HepG2 (cell line): Measurements from ENCODE around the gene CBFA2T2. TPM values are rescaled to one million over a fixed set of nuclear protein-coding genes. Genes with fewer than 3 reads are reported as not detected.
A peak's percentile ranks its signal among the peaks of the same experiment; 100 is the strongest.

Experiments used
- ATAC-seq: fragments of 200-7000 bp; cut with Tn5 transposase; 3 replicates; pipeline ENCODE4 v1.9.1; 2020; ENCODE audit warnings: mild to moderate bottlenecking, moderate library complexity
- BruUV-seq: library from RNA; stranded (reverse); fragments of 400-500 nt; replicated peaks from 2 replicates; lab custom pipeline; 2021; lab: Mats Ljungman, UMichigan
- CTCF ChIA-PET: fragments of 300-600 bp; formaldehyde crosslinking; extraction: SDS; loops from one replicate; lab custom pipeline; 2021; ENCODE audit warnings: low total read pairs, inconsistent platforms, low intra/inter-chr PET ratio; lab: Yijun Ruan, JAX
- POLR2A ChIA-PET: fragments of 350-600 bp; sonication (Branson Sonifier 250); formaldehyde crosslinking; loops from one replicate; lab custom pipeline; 2020; ENCODE audit warnings: antibody characterized with exemption, inconsistent platforms; lab: Yijun Ruan, JAX
- DNase-seq: peaks from one replicate; pipeline ENCODE4 v3.0.0-alpha.2; 2015; ENCODE audit warnings: low spot score
- FAIRE-seq: peaks from 3 replicates; lab custom pipeline; 2011; peaks lifted over from hg19 to GRCh38; lab: Jason Lieb, UNC
- H2AFZ ChIP-seq: one replicate; pipeline ENCODE4 v1.6.1; 2011; ENCODE audit warnings: low read length, inconsistent platforms
- H3K27ac ChIP-seq: fragments of 300-600 bp; 3 replicates; pipeline ENCODE4 v1.8.0; 2011; ENCODE audit warnings: mixed run types, mild to moderate bottlenecking, mixed read lengths, low read length, inconsistent platforms; ENCODE audit not compliant: insufficient read depth; ENCODE audit errors: extremely low read length
- H3K27me3 ChIP-seq, 2 experiments: fragments of 200-600 bp in 1 of 2; 2 replicates in 1 of 2; 3 replicates in 1 of 2; pipeline versions ENCODE4 v1.6.0 to v1.8.0; 2011; ENCODE audit warnings: low read length in 2 of 2, mild to moderate bottlenecking in 2 of 2, moderate library complexity in 2 of 2, inconsistent platforms in 1 of 2; ENCODE audit not compliant: insufficient read depth in 2 of 2, control insufficient read depth in 1 of 2
- H3K36me3 ChIP-seq, 2 experiments: fragments of 200-600 bp in 1 of 2; replicated peaks in 1 of 2; 2 replicates in 1 of 2; 3 replicates in 1 of 2; pipeline versions ENCODE4 v1.5.1 to v1.8.0; 2011; ENCODE audit warnings: low read length in 2 of 2, inconsistent platforms in 1 of 2; ENCODE audit not compliant: insufficient read depth in 2 of 2, control insufficient read depth in 1 of 2
- H3K4me1 ChIP-seq: 2 replicates; pipeline ENCODE4 v1.5.1; 2012; ENCODE audit warnings: low read length, inconsistent platforms; ENCODE audit not compliant: insufficient read depth
- H3K4me2 ChIP-seq: 2 replicates; pipeline ENCODE4 v1.6.0; 2011; ENCODE audit warnings: low read depth, low read length, inconsistent platforms
- H3K4me3 ChIP-seq, 3 experiments: fragments of 200-600 bp in 1 of 3; sonication (generic), shearing (Covaris generic) in 1 of 3; replicated peaks in 1 of 3; 2 replicates each; pipeline ENCODE4 v1.5.1; 2011 to 2016; ENCODE audit warnings: low read length in 3 of 3, inconsistent platforms in 2 of 3, low read depth in 2 of 3, mild to moderate bottlenecking in 2 of 3, control low read depth in 1 of 3, mixed read lengths in 1 of 3; ENCODE audit not compliant: insufficient read depth in 1 of 3
- H3K79me2 ChIP-seq: one replicate; pipeline ENCODE4 v1.6.1; 2011; ENCODE audit warnings: low read length, inconsistent platforms; ENCODE audit not compliant: insufficient read depth
- H3K9ac ChIP-seq: 2 replicates; pipeline ENCODE4 v1.6.0; 2011; ENCODE audit warnings: mild to moderate bottlenecking, low read depth, low read length, inconsistent platforms; ENCODE audit not compliant: insufficient read depth
- H3K9me3 ChIP-seq: 2 replicates; pipeline ENCODE4 v1.5.1; 2012; ENCODE audit warnings: mild to moderate bottlenecking, low read length
- H4K20me1 ChIP-seq: 2 replicates; pipeline ENCODE4 v1.6.0; 2011; ENCODE audit warnings: inconsistent platforms, mild to moderate bottlenecking, low read length, moderate library complexity; ENCODE audit not compliant: insufficient read depth
- AGO2 ChIP-seq: fragments of 200-400 bp; formaldehyde crosslinking; optimal IDR thresholded peaks from 2 replicates; pipeline ENCODE3; 2017; ENCODE audit warnings: mild to moderate bottlenecking, low read depth, low read length, moderate library complexity
- BORCS8-MEF2B ChIP-seq: sonication (generic); formaldehyde crosslinking; IDR thresholded peaks from 2 replicates; pipeline ENCODE4 v1.8.0; 2022; ENCODE audit warnings: mild to moderate bottlenecking, missing genetic modification reagents
- CTCF ChIP-seq: sonication (generic); formaldehyde crosslinking; IDR thresholded peaks from 2 replicates; pipeline ENCODE4 v1.5.0; 2020; ENCODE audit warnings: mild to moderate bottlenecking, missing genetic modification reagents, moderate library complexity
- DPF2 ChIP-seq: sonication (generic); formaldehyde crosslinking; IDR thresholded peaks from 2 replicates; pipeline ENCODE4 v1.4.0; 2020; ENCODE audit warnings: mild to moderate bottlenecking, low read depth, missing genetic modification reagents, borderline replicate concordance
- GZF1 ChIP-seq: sonication (generic); formaldehyde crosslinking; IDR thresholded peaks from 2 replicates; pipeline ENCODE4 v1.5.1; 2020; ENCODE audit warnings: mild to moderate bottlenecking, missing genetic modification reagents
- HMG20A ChIP-seq: IDR thresholded peaks from 2 replicates; pipeline ENCODE4 v1.6.1; 2016; ENCODE audit warnings: borderline replicate concordance
- NPAS2 ChIP-seq: sonication (generic); formaldehyde crosslinking; IDR thresholded peaks from 2 replicates; pipeline ENCODE4 v1.8.0; 2022; ENCODE audit warnings: mild to moderate bottlenecking, missing genetic modification reagents, borderline replicate concordance
- POLR2A ChIP-seq, 2 experiments: IDR thresholded peaks; 2 replicates each; pipeline ENCODE4 v1.6.1; 2011; ENCODE audit warnings: low read depth in 2 of 2, low read length in 2 of 2, mild to moderate bottlenecking in 1 of 2, moderate library complexity in 1 of 2; ENCODE audit not compliant: insufficient read depth in 1 of 2
- RBM22 ChIP-seq: fragments of 200-400 bp; formaldehyde crosslinking; optimal IDR thresholded peaks from 2 replicates; pipeline ENCODE3; 2017; ENCODE audit warnings: mild to moderate bottlenecking, low read length, moderate library complexity
- RXRA ChIP-seq: sonication (generic); formaldehyde crosslinking; IDR thresholded peaks from 2 replicates; pipeline ENCODE4 v1.5.1; 2020; ENCODE audit warnings: missing genetic modification reagents
- SMARCC2 ChIP-seq: fragments of 450-650 bp; IDR thresholded peaks from 2 replicates; pipeline ENCODE4 v1.6.1; 2017; ENCODE audit warnings: antibody characterized with exemption, mild to moderate bottlenecking
- SNAPC2 ChIP-seq: sonication (generic); formaldehyde crosslinking; IDR thresholded peaks from 2 replicates; pipeline ENCODE4 v1.8.1; 2022; ENCODE audit warnings: mild to moderate bottlenecking, missing genetic modification reagents
- SNAPC5 ChIP-seq: sonication (generic); formaldehyde crosslinking; IDR thresholded peaks from 2 replicates; pipeline ENCODE4 v1.8.1; 2023; ENCODE audit warnings: mild to moderate bottlenecking, missing genetic modification reagents, borderline replicate concordance
- SP5 ChIP-seq: IDR thresholded peaks from 2 replicates; pipeline ENCODE4 v1.6.1; 2016; ENCODE audit warnings: low read depth, borderline replicate concordance
- STAG1 ChIP-seq: sonication (generic); formaldehyde crosslinking; IDR thresholded peaks from 2 replicates; pipeline ENCODE4 v1.4.0; 2020; ENCODE audit warnings: missing genetic modification reagents
- TRIM24 ChIP-seq: sonication (generic); formaldehyde crosslinking; IDR thresholded peaks from 2 replicates; pipeline ENCODE4 v1.8.0; 2022; ENCODE audit warnings: mild to moderate bottlenecking, missing genetic modification reagents
- ZFY ChIP-seq: sonication (generic); formaldehyde crosslinking; IDR thresholded peaks from 2 replicates; pipeline ENCODE4 v1.4.0; 2020; ENCODE audit warnings: missing genetic modification reagents
- ZNF251 ChIP-seq: sonication (generic); formaldehyde crosslinking; IDR thresholded peaks from 2 replicates; pipeline ENCODE4 v1.9.0; 2021; ENCODE audit warnings: mild to moderate bottlenecking, missing genetic modification reagents
- ZNF569 ChIP-seq: sonication (generic); formaldehyde crosslinking; IDR thresholded peaks from 2 replicates; pipeline ENCODE4 v1.5.0; 2020; ENCODE audit warnings: mild to moderate bottlenecking, missing genetic modification reagents, moderate library complexity, borderline replicate concordance
- ZNF747 ChIP-seq: sonication (generic); formaldehyde crosslinking; IDR thresholded peaks from 2 replicates; pipeline ENCODE4 v1.8.1; 2023; ENCODE audit warnings: missing genetic modification reagents, mild to moderate bottlenecking, borderline replicate concordance
- ZNF883 ChIP-seq: sonication (generic); formaldehyde crosslinking; IDR thresholded peaks from 2 replicates; pipeline ENCODE4 v1.5.1; 2020; ENCODE audit warnings: mild to moderate bottlenecking, missing genetic modification reagents; ENCODE audit errors: not compliant biosample characterization
- WGBS: methylation state at CpG from one replicate; pipeline ENCODE4 v1.1.6; 2017; ENCODE audit warnings: low lambda C conversion rate; 5-methylcytosine and 5-hydroxymethylcytosine counted together
- in situ Hi-C: cut with HindIII; loops from 2 replicates; pipeline ENCODE4 v1.10.0; 2017; ENCODE audit warnings: low pct_unique_long_range_greater_than_20kb; ENCODE audit not compliant: extremely low pct_ligation_motif_present
- intact Hi-C: fragments of 100-400 bp; cut with micrococcal nuclease; formaldehyde crosslinking; loops from one replicate; pipeline ENCODE4 v1.10.0; 2022; ENCODE audit not compliant: unreplicated experiment
- polyA plus RNA-seq, 8 experiments: library from polyadenylated mRNA; depleted of rRNA in 3 of 8; stranded (reverse) in 7 of 8; unstranded in 1 of 8; fragments of >200 nt; fragmentation: Illumina TruSeq in 4 of 8; extraction: Trizol in 4 of 8; gene quantifications; 2 replicates each; pipeline versions ENCODE4 v1.2.1 to v1.2.3, GENCODE V29; 2011 to 2016; ENCODE audit warnings: low read depth in 4 of 8, missing spikeins in 1 of 8, mixed read lengths in 1 of 8; ENCODE audit not compliant: insufficient read depth in 1 of 8
- total RNA-seq, 5 experiments: library from RNA; depleted of rRNA; stranded (reverse); fragments of >200 nt; fragmentation: Illumina TruSeq; extraction: Trizol; gene quantifications; 2 replicates each; pipeline ENCODE4 v1.2.3, GENCODE V29; 2016; ENCODE audit warnings: low read depth in 1 of 5
- TF ChIP-seq, protein P1 (sequence below): sonication (generic); formaldehyde crosslinking; IDR thresholded peaks from 2 replicates; pipeline ENCODE4 v1.4.0; 2020; ENCODE audit warnings: mild to moderate bottlenecking, missing genetic modification reagents

CBFA2T2 gene
- total and polyA plus RNA-seq, 2 of the 13 experiments (the other 11 are each of a cell fraction or from before 2014, with no cell fraction given) = 6.3 to 21.2 TPM

- intact Hi-C loops (no loop called here), in situ Hi-C loops (loop anchor here (10.0 kb wide), 1 partner anchor 133 kb away; no protein-coding TSS in a partner anchor)
- no peak for DNase-seq
- Histone ChIP-seq H3K27me3 (no peaks in the 10 kb centered on the region), H3K9ac (no peak overlapping the region), H3K79me2 (no peaks in the 10 kb centered on the region), H4K20me1 (no peaks in the 10 kb centered on the region; the same call in 1 of the 2 replicates), H3K4me2 (no peak overlapping the region), H2AFZ (no peak overlapping the region), H3K36me3 (peaks cover 16 to 30% of the 10 kb centered on the region in 2 experiments), H3K9me3 (no peaks in the 10 kb centered on the region), H3K4me1 (peaks cover 15% of the 10 kb centered on the region), H3K27ac (no peak overlapping the region), H3K4me3 (no peak overlapping the region)
- ATAC-seq = peak; percentile 5
- no peak for FAIRE-seq
- BruUV-seq = TSS peak; percentile 20
- POLR2A ChIA-PET = interaction anchor here (1.5 to 2.2 kb wide), 2 partner anchors 16 to 158 kb away, joined by 3 to 8 read pairs; partner anchors contain the start of gene CBFA2T2
- 92% methylated on average over 11 of the region's 11 CpGs for WGBS
- CTCF ChIA-PET = no interaction called here
- no peak for TF ChIP-seq AGO2
- 0 out of 2 replicates have a peak, but pooled peaks have one; percentile 8 for TF ChIP-seq RXRA
- TF ChIP-seq SMARCC2 = no peak
- TF ChIP-seq GZF1 = no peak
- TF ChIP-seq SNAPC5 = no peak
- TF ChIP-seq SP5 = no peak
- 0 out of 2 replicates have a peak, but pooled peaks have one; percentile 22 for TF ChIP-seq CTCF (CRISPR knock-in tag)
- TF ChIP-seq ZNF747 (CRISPR knock-in tag) = no peak
- TF ChIP-seq STAG1 (CRISPR knock-in tag) = peak; percentile 30
- TF ChIP-seq NPAS2 (CRISPR knock-in tag) = no peak
- TF ChIP-seq HMG20A = no peak
- TF ChIP-seq ZNF251 = no peak
- TF ChIP-seq, protein P1, sequence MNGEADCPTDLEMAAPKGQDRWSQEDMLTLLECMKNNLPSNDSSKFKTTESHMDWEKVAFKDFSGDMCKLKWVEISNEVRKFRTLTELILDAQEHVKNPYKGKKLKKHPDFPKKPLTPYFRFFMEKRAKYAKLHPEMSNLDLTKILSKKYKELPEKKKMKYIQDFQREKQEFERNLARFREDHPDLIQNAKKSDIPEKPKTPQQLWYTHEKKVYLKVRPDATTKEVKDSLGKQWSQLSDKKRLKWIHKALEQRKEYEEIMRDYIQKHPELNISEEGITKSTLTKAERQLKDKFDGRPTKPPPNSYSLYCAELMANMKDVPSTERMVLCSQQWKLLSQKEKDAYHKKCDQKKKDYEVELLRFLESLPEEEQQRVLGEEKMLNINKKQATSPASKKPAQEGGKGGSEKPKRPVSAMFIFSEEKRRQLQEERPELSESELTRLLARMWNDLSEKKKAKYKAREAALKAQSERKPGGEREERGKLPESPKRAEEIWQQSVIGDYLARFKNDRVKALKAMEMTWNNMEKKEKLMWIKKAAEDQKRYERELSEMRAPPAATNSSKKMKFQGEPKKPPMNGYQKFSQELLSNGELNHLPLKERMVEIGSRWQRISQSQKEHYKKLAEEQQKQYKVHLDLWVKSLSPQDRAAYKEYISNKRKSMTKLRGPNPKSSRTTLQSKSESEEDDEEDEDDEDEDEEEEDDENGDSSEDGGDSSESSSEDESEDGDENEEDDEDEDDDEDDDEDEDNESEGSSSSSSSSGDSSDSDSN = no peak
- no peak for TF ChIP-seq ZNF569 (CRISPR knock-in tag)
- peak; percentile 12 for TF ChIP-seq RBM22
- TF ChIP-seq DPF2 = no peak
- no peak for TF ChIP-seq TRIM24 (CRISPR knock-in tag)
- TF ChIP-seq ZNF883 = no peak
- TF ChIP-seq BORCS8-MEF2B (CRISPR knock-in tag) = no peak
- TF ChIP-seq ZFY (CRISPR knock-in tag) = peak; percentile 10; the same call in 1 of the 2 replicates
- TF ChIP-seq SNAPC2 (CRISPR knock-in tag) = no peak
- peak; percentile 9 to 36; a peak in 2 of 4 replicates for TF ChIP-seq POLR2A (IDR thresholded peaks at IDR 0.05; ENCODE audit: insufficient read depth in 1 of 2, low read depth in 2 of 2, low read length in 2 of 2)
Observed at GRCh38 chr20:33647603-33648395, 157.9 kb downstream of the CBFA2T2 start.
